H1 (cell line): ENCODE measurements around the gene DYNC1I1. TPM values are rescaled to one million over a fixed set of nuclear protein-coding genes. Genes with fewer than 3 reads are reported as not detected.

ENCODE experiments used
- CHD7 ChIP-seq: fragments of 300-600 bp; sonication (generic); IDR thresholded peaks from 2 replicates; pipeline ENCODE4 v1.7.1; 2012; ENCODE audit warnings: low read length, moderate library complexity, mild to moderate bottlenecking, inconsistent platforms; ENCODE audit not compliant: insufficient replicate concordance
- CTBP2 ChIP-seq: IDR thresholded peaks from 2 replicates; pipeline ENCODE4 v1.7.0; 2011; ENCODE audit warnings: borderline replicate concordance, mild to moderate bottlenecking, moderate library complexity, mixed read lengths, low read length; ENCODE audit not compliant: insufficient read depth, insufficient read length
- CTCF ChIP-seq, 3 experiments: IDR thresholded peaks; 1 replicate in 2 of 3; 2 replicates in 1 of 3; pipeline versions ENCODE4 v1.5.1 to v1.6.1; 2011; ENCODE audit warnings: low read length in 3 of 3, mild to moderate bottlenecking in 3 of 3, inconsistent platforms in 2 of 3, low read depth in 1 of 3, moderate library complexity in 1 of 3; ENCODE audit not compliant: insufficient read depth in 1 of 3; ENCODE audit errors: control extremely low read depth in 1 of 3
- JUND ChIP-seq: IDR thresholded peaks from 2 replicates; pipeline ENCODE4 v1.6.1; 2011; ENCODE audit warnings: mild to moderate bottlenecking, improper control_type of control experiment, low read length
- KDM4A ChIP-seq: IDR thresholded peaks from one replicate; pipeline ENCODE4 v1.7.1; 2012; ENCODE audit warnings: low read depth, mild to moderate bottlenecking, moderate library complexity, low read length, inconsistent platforms; ENCODE audit not compliant: severe bottlenecking
- POU5F1 ChIP-seq: IDR thresholded peaks from 2 replicates; pipeline ENCODE4 v1.6.1; 2011; ENCODE audit warnings: low read depth, mild to moderate bottlenecking, low read length, moderate library complexity
- RAD21 ChIP-seq, 2 experiments: IDR thresholded peaks in 1 of 2; conservative IDR thresholded peaks in 1 of 2; 2 replicates each; pipeline ENCODE4 v1.6.1; 2011; ENCODE audit warnings: low read depth in 2 of 2, low read length in 2 of 2, improper control_type of control experiment in 1 of 2, inconsistent platforms in 1 of 2, mild to moderate bottlenecking in 1 of 2, moderate library complexity in 1 of 2
- SP2 ChIP-seq: IDR thresholded peaks from 2 replicates; pipeline ENCODE4 v1.6.1; 2012; ENCODE audit warnings: mild to moderate bottlenecking, low read length, inconsistent platforms
- SP4 ChIP-seq: IDR thresholded peaks from 2 replicates; pipeline ENCODE4 v1.6.1; 2012; ENCODE audit warnings: low read length, inconsistent platforms
- polyA plus RNA-seq, 7 experiments: library from polyadenylated mRNA; depleted of rRNA in 3 of 7; stranded (reverse) in 5 of 7; unstranded in 2 of 7; fragments of >200 nt in 5 of 7; fragments of 200-250 nt in 2 of 7; gene quantifications; 1 replicate in 5 of 7; 2 replicates in 1 of 7; 4 replicates in 1 of 7; pipeline versions ENCODE4 v1.2.1 to v1.2.3, GENCODE V29; 2011 to 2013; ENCODE audit warnings: missing spikeins in 2 of 7, mixed read lengths in 2 of 7
- total RNA-seq: library from RNA; stranded (reverse); fragmentation: NEBNext Ultra II Directional; extraction: Animal tissue kit (Norgen Biotek cat#: 25700); gene quantifications from 2 replicates; pipeline ENCODE4 v1.2.1, GENCODE V29; 2021

The DYNC1I1 gene
- total and polyA plus RNA-seq, 2 of the 8 experiments (the other 6 are each of a cell fraction or from before 2014, with no cell fraction given), result 0.45 to 0.58 TPM

DNA sequence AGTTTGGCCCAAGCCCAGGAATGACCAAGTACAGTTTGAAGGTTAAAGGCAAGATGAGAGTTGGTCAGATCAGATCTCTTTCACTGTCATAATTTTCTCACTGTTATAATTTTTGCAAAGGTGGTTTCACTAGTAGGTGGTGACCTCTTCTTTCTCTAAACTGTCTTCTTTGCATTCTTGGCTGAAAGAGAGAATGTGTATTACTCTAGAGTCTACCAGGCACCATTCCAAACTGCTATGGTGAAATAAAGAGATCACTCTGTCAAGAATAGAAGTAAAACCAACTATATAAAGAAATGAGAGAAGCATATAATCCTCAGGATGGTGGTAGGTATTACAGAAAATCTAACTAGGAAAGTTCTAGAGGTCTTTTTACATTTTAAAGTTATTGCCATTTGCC is 72.7 kb downstream of the DYNC1I1 start (continued):
- TF ChIP-seq CHD7, result no peak
- TF ChIP-seq SP4, result no peak
- TF ChIP-seq SP2, result no peak
- TF ChIP-seq RAD21 (IDR thresholded peaks at IDR 0.05 in 1 of 2, conservative IDR thresholded peaks at IDR 0.05 in 1 of 2; ENCODE audit: low read depth in 2 of 2, low read length in 2 of 2), result no peak
- TF ChIP-seq JUND, result no peak
- TF ChIP-seq CTBP2, result no peak
- TF ChIP-seq POU5F1, result no peak
- no peak for TF ChIP-seq CTCF (IDR thresholded peaks at IDR 0.05; ENCODE audit: control extremely low read depth in 1 of 3, insufficient read depth in 1 of 3, low read depth in 1 of 3, low read length in 3 of 3)
- no peak for TF ChIP-seq KDM4A
